ENCODE results near the gene ACP1. TPM values are rescaled to one million over a fixed set of nuclear protein-coding genes. Genes with fewer than 3 reads are reported as not detected.

ACP1 gene
- total RNA-seq, 4 donors from 2014 or later = 117 to 136 (median 128) TPM

DNA sequence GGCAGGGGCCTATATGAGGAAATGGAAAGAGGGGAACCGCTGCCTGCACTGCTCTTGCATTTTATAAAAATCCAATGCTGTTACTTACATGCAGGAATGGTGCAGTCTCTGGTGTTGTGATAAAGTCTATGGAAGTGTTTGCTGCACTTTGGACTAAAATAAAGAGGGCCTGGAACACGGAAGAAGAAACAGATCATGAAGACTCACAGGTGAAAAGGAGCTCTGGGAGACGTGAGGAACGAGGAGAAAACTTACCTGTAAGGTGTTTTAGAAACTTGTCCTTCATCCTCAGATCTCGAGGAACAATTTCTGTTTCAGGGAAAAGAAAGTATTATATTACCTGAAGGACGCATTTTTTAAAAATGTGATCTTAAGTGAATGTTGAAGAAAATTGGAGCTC lies 21.3 kb downstream of the ACP1 start:
- peaks cover 3% of the 10 kb centered on the region for H3K27me3 ChIP-seq
- H3K4me1 ChIP-seq = peaks cover 10 to 27% of the 10 kb centered on the region in 2 donors
- H3K9me3 ChIP-seq = no peaks in the 10 kb centered on the region
- no peak overlapping the region for H3K27ac ChIP-seq
- no peak for DNase-seq
- no peak for TF ChIP-seq CTCF (IDR thresholded peaks at IDR 0.05)
- peaks cover 0 to 10% of the 10 kb centered on the region in 2 donors for H3K36me3 ChIP-seq
- WGBS, 2 donors = 92% methylated on average over 6 of the region's 6 CpGs
- no peak overlapping the region for H3K4me3 ChIP-seq (replicated peaks in 1 of 3)
- intact Hi-C loops (cut with DNase I) = loop anchor here (5.0 kb wide), 1 partner anchor 39 kb away; no protein-coding TSS in a partner anchor

GRCh38 chr2:286774-287392 lies 22.1 kb downstream of the ACP1 start:
- TF ChIP-seq POLR2A (IDR thresholded peaks at IDR 0.05) = no peak
- TF ChIP-seq CTCF (IDR thresholded peaks at IDR 0.05) = no peak
- whole genome bisulfite sequencing, 2 donors = 31 to 33% methylated on average over 20 of the region's 20 CpGs

GRCh38 chr2:287471-287885 lies 22.7 kb downstream of the ACP1 start:
- no peak for TF ChIP-seq CTCF (IDR thresholded peaks at IDR 0.05)
- no peak for TF ChIP-seq POLR2A (IDR thresholded peaks at IDR 0.05)
- no peak overlapping the region for H3K27ac ChIP-seq
- peak overlapping the region in 1 of 3 donors; percentile 39 for H3K4me3 ChIP-seq (replicated peaks in 1 of 3)
- no peaks in the 10 kb centered on the region for H3K36me3 ChIP-seq
- peaks cover 3% of the 10 kb centered on the region for H3K27me3 ChIP-seq
- H3K9me3 ChIP-seq = no peaks in the 10 kb centered on the region
- H3K4me1 ChIP-seq = peaks cover 10 to 27% of the 10 kb centered on the region in 2 donors
- peak; percentile 29 to 46 for DNase-seq
- WGBS, 2 donors = 1 to 4% methylated on average over 17 to 22 of the region's 46 CpGs
- intact Hi-C loops (cut with DNase I) = loop anchor here (5.0 kb wide), 1 partner anchor 40 kb away; no protein-coding TSS in a partner anchor

More at GRCh38 chr2:286774-287392, 22.1 kb downstream of the ACP1 start:
- Histone ChIP-seq H3K36me3 (peaks cover 0 to 3% of the 10 kb centered on the region in 2 donors), H3K27ac (no peak overlapping the region), H3K9me3 (no peaks in the 10 kb centered on the region), H3K4me1 (peaks cover 10 to 27% of the 10 kb centered on the region in 2 donors), H3K4me3 (replicated peaks in 1 of 3) (no peak overlapping the region), H3K27me3 (peaks cover 3% of the 10 kb centered on the region)
- intact Hi-C loops (cut with DNase I) = loop anchor here (5.0 kb wide), 1 partner anchor 40 kb away; no protein-coding TSS in a partner anchor
- DNase-seq = no peak

DNA sequence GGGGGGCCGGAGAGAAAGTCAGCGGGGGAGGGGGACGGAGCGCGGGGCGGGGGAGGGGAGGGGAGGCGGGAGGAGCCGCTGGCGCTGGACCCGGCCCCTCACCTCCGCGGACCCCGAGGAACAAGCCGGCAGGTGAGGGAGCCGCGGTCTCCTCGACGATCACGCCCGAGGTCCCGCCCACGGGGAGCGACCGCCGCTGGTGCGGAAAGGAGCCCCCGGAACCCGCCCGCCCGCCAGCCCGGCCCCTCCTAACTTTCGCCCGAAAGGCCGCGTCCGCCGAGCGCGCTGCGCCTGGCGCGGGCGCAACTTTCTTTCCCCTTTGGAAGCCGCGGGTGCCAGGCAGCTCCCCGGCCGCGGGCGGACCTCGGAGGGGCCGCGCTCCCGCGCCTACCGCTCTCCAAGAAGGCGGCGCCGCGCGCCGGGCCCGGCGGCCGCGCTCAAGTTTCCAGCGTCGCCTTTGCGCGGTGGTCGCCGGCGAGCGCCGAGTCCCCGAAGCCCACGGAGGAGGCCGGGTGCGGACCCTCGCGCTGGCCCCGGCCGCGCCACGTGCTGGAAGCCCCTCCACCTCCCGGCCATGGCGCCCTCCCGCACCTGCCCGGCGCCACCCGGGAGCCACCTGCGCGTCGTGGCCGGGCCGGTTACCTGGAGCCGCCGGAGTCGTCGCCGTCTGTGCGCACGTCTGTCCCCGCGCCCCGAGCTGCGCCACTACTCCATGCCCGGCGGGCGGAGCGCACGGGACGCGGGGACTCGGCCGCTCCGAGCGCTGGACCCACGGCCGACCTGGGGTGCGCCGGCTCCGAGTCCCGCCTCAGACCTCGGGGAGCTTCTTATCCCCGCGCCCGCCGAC lies 23.4 kb downstream of the ACP1 start, which contains the start of gene ALKAL2:
ALKAL2 (minus strand) TSS at position 181 of the 847 bp plus-strand sequence. CDS start 256 bp downstream, outside the sequence.
- peaks cover 3% of the 10 kb centered on the region for H3K27me3 ChIP-seq
- H3K4me3 ChIP-seq (replicated peaks in 1 of 3) = peak within 1 kb of the TSS in 1 of 3 donors; percentile 39
- no peak within 1 kb of the TSS for H3K27ac ChIP-seq
- H3K9me3 ChIP-seq = no peaks in the 10 kb centered on the region
- TF ChIP-seq CTCF (IDR thresholded peaks at IDR 0.05) (no peak), POLR2A (IDR thresholded peaks at IDR 0.05) (no peak)
- intact Hi-C loops (cut with DNase I) = loop anchor here (5.0 kb wide), 1 partner anchor 41 kb away; no protein-coding TSS in a partner anchor
- peak in 1 of 2 donors; percentile 5 for DNase-seq
- WGBS, 2 donors = 0% methylated on average over 6 to 7 of the region's 128 CpGs
- H3K36me3 ChIP-seq = no peaks in the 10 kb centered on the region
- peaks cover 10 to 27% of the 10 kb centered on the region in 2 donors for H3K4me1 ChIP-seq
